ENCODE measurements around the gene TLR5.
A peak's percentile ranks its signal among the peaks of the same experiment; 100 is the strongest.

Gene TLR5

DNA sequence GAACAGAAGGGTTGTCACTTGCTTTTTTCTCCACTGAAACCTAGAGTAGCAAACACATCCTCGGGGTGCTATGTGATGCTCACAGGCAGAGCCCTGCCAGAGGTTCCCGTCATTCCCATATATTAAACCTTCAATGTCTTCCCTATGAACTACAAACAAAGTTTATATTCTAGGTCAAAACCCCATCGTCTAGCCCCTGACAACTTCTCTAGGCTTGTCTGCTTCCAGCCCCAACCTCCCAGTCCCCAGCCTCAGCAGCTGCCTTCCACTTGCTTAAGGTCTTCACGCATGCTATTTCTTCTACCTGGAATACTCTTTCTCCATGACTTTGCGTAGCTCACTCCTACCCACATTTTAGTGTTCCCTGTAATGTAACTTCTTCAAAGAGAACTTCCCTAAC, 1.9 kb upstream of the TLR5 start:
- Histone ChIP-seq H4K12ac (ENCODE audit: low read depth, low read length) (no peak overlapping the region), H3K4me1 (ENCODE audit: control insufficient read depth in 1 of 2, insufficient read depth in 2 of 2, low read length in 2 of 2) (peaks cover 3 to 15% of the 10 kb centered on the region in 2 experiments), H3K27me3 (ENCODE audit: insufficient read depth, low read length) (no peaks in the 10 kb centered on the region), H2BK120ac (ENCODE audit: insufficient read depth, low read length, poor library complexity) (no peak overlapping the region), H3K23ac (ENCODE audit: low read length) (no peak overlapping the region), H3K9me3 (ENCODE audit: insufficient read depth, low read depth, low read length) (peaks cover 5% of the 10 kb centered on the region), H3K4me2 (ENCODE audit: low read length) (no peak overlapping the region), H3K9ac (ENCODE audit: low read length) (no peak overlapping the region), H3K14ac (ENCODE audit: low read length) (no peak overlapping the region), H2BK5ac (ENCODE audit: low read depth, low read length, poor library complexity) (no peak overlapping the region), H3K79me1 (ENCODE audit: low read length) (peaks cover 3% of the 10 kb centered on the region), H2AK5ac (ENCODE audit: low read length) (no peak overlapping the region), H3K18ac (ENCODE audit: low read length) (no peak overlapping the region), H3K4me3 (ENCODE audit: low read depth, low read length) (no peak overlapping the region), H3K27ac (ENCODE audit: low read depth, low read length) (no peak overlapping the region), H2AFZ (ENCODE audit: insufficient read depth, low read length, poor library complexity) (no peak overlapping the region), H4K91ac (ENCODE audit: low read depth, low read length) (no peak overlapping the region), H4K8ac (ENCODE audit: low read depth, low read length) (no peak overlapping the region), H2BK12ac (ENCODE audit: low read length) (no peak overlapping the region), H3K4ac (ENCODE audit: low read depth, low read length) (no peak overlapping the region), H3K36me3 (ENCODE audit: control insufficient read depth in 1 of 2, insufficient read depth in 2 of 2, low read length in 2 of 2) (no peaks in the 10 kb centered on the region), H3K79me2 (ENCODE audit: control insufficient read depth, insufficient read depth, low read length, poor library complexity) (no peaks in the 10 kb centered on the region)
- no peak for DNase-seq
- no CpG with 5 or more reads among the region's 5 CpGs for WGBS (ENCODE audit: extremely low coverage, insufficient coverage, insufficient read length)

DNA sequence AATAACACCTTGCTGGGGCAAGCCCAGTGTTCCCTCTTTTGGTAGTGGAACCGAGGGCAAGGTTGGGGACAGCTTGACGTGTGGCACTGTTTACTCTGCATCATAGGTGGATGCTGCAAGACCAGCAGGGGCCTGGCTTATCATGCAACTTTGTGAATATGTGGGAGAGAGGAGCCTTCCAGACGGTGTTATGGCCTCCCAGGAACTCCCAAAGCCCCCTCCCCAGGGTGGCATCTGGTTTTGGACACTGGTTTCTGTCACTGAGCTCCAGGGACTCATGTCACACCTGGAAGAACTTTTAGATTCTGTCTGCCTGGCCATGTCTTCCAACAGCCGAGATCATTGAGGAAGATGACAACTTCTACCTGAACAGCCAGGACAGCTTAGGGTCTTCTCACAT, 1.4 kb upstream of the TLR5 start:
- Histone ChIP-seq H3K79me2 (ENCODE audit: control insufficient read depth, insufficient read depth, low read length, poor library complexity) (no peaks in the 10 kb centered on the region), H3K4me2 (ENCODE audit: low read length) (no peak overlapping the region), H3K27ac (ENCODE audit: low read depth, low read length) (no peak overlapping the region), H3K36me3 (ENCODE audit: control insufficient read depth in 1 of 2, insufficient read depth in 2 of 2, low read length in 2 of 2) (no peaks in the 10 kb centered on the region), H3K4me1 (ENCODE audit: control insufficient read depth in 1 of 2, insufficient read depth in 2 of 2, low read length in 2 of 2) (peaks cover 3 to 15% of the 10 kb centered on the region in 2 experiments), H2AK5ac (ENCODE audit: low read length) (no peak overlapping the region), H4K12ac (ENCODE audit: low read depth, low read length) (no peak overlapping the region), H2BK5ac (ENCODE audit: low read depth, low read length, poor library complexity) (no peak overlapping the region), H3K23ac (ENCODE audit: low read length) (no peak overlapping the region), H3K27me3 (ENCODE audit: insufficient read depth, low read length) (no peaks in the 10 kb centered on the region), H2AFZ (ENCODE audit: insufficient read depth, low read length, poor library complexity) (no peak overlapping the region), H4K91ac (ENCODE audit: low read depth, low read length) (no peak overlapping the region), H3K14ac (ENCODE audit: low read length) (no peak overlapping the region), H3K4ac (ENCODE audit: low read depth, low read length) (no peak overlapping the region), H4K8ac (ENCODE audit: low read depth, low read length) (no peak overlapping the region), H3K79me1 (ENCODE audit: low read length) (peaks cover 3% of the 10 kb centered on the region), H3K9me3 (ENCODE audit: insufficient read depth, low read depth, low read length) (peaks cover 5% of the 10 kb centered on the region), H3K18ac (ENCODE audit: low read length) (no peak overlapping the region), H3K9ac (ENCODE audit: low read length) (no peak overlapping the region), H2BK120ac (ENCODE audit: insufficient read depth, low read length, poor library complexity) (no peak overlapping the region), H3K4me3 (ENCODE audit: low read depth, low read length) (no peak overlapping the region), H2BK12ac (ENCODE audit: low read length) (no peak overlapping the region)
- no CpG with 5 or more reads among the region's 4 CpGs for WGBS (ENCODE audit: extremely low coverage, insufficient coverage, insufficient read length)
- DNase-seq, result no peak

DNA sequence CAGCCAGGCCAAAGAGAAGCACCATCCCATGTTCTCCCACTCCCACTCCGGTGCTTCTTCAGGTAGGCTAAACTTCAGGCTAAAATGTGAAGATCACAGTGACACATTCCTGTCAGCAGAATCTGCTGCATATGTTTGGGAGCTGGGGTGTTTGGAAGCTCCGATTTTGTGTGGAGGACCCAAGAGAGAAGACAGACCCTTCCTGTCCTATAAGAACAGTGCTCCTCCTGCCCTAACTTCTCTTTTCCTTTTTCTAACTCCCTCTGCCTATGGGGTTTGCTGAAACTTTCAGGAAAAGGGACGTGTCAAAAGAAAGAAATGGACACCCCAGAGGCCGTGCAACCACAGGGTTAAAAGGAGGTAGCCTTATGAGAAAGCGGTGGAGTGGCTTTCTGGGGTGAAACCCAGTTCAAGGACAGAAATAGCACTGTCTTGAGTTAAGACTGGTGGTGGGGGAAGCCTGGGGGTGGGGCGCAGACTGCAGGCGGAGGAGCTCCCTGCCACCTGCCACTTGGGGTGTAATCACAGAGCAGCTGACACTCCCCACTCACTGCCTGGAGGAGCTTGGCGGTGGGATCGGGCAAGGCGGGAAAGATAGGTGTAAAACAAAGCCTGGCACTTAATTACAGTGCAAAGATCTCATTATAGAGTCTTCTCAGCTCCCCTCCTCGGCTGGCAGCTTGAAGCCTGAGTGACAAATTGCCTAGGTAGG, 645 bp upstream of the TLR5 start:
- H4K91ac ChIP-seq (ENCODE audit: low read depth, low read length), result no peak overlapping the region
- no peak overlapping the region for H3K18ac ChIP-seq (ENCODE audit: low read length)
- no peak overlapping the region for H3K27ac ChIP-seq (ENCODE audit: low read depth, low read length)
- no peak overlapping the region for H3K9ac ChIP-seq (ENCODE audit: low read length)
- WGBS (ENCODE audit: extremely low coverage, insufficient coverage, insufficient read length), result no CpG with 5 or more reads among the region's 11 CpGs
- no peak overlapping the region for H2BK120ac ChIP-seq (ENCODE audit: insufficient read depth, low read length, poor library complexity)
- H2AFZ ChIP-seq (ENCODE audit: insufficient read depth, low read length, poor library complexity), result peak overlapping the region; percentile 26
- no peak overlapping the region for H3K4me3 ChIP-seq (ENCODE audit: low read depth, low read length)
- H3K4ac ChIP-seq (ENCODE audit: low read depth, low read length), result no peak overlapping the region
- H2BK12ac ChIP-seq (ENCODE audit: low read length), result no peak overlapping the region
- H4K8ac ChIP-seq (ENCODE audit: low read depth, low read length), result no peak overlapping the region
- H4K12ac ChIP-seq (ENCODE audit: low read depth, low read length), result no peak overlapping the region
- no peak overlapping the region for H2AK5ac ChIP-seq (ENCODE audit: low read length)
- H3K27me3 ChIP-seq (ENCODE audit: insufficient read depth, low read length), result no peaks in the 10 kb centered on the region
- no peaks in the 10 kb centered on the region for H3K36me3 ChIP-seq (ENCODE audit: control insufficient read depth in 1 of 2, insufficient read depth in 2 of 2, low read length in 2 of 2)
- peaks cover 3% of the 10 kb centered on the region for H3K79me1 ChIP-seq (ENCODE audit: low read length)
- no peak for DNase-seq
- H3K79me2 ChIP-seq (ENCODE audit: control insufficient read depth, insufficient read depth, low read length, poor library complexity), result no peaks in the 10 kb centered on the region
- H2BK5ac ChIP-seq (ENCODE audit: low read depth, low read length, poor library complexity), result no peak overlapping the region
- H3K9me3 ChIP-seq (ENCODE audit: insufficient read depth, low read depth, low read length), result peaks cover 5% of the 10 kb centered on the region
- H3K23ac ChIP-seq (ENCODE audit: low read length), result no peak overlapping the region
- H3K4me2 ChIP-seq (ENCODE audit: low read length), result peak overlapping the region; percentile 66
- peaks cover 3 to 15% of the 10 kb centered on the region in 2 experiments for H3K4me1 ChIP-seq (ENCODE audit: control insufficient read depth in 1 of 2, insufficient read depth in 2 of 2, low read length in 2 of 2)
- no peak overlapping the region for H3K14ac ChIP-seq (ENCODE audit: low read length)

DNA sequence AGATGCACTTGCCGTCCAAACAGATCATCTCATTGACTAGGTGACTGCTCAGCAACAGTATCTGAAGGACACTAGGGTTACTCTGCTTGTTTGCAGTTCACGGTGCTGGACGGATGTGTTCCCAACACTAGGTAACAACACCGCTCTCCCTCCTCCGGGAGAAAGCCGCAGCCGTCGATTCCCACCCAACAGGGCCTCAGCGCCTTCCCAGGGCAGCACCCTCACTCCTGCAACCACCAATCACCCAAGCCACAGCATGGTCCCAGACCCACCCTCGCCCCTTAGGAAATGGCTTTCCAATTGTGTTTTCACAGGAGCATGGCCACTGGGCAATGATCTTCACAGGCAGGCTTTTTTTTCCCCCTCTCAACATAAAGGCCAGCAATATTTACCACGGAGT, 779 bp downstream of the TLR5 start:
- Histone ChIP-seq H3K79me2 (ENCODE audit: control insufficient read depth, insufficient read depth, low read length, poor library complexity) (no peaks in the 10 kb centered on the region), H2BK120ac (ENCODE audit: insufficient read depth, low read length, poor library complexity) (no peak overlapping the region), H3K79me1 (ENCODE audit: low read length) (peaks cover 3% of the 10 kb centered on the region), H3K27ac (ENCODE audit: low read depth, low read length) (no peak overlapping the region), H4K8ac (ENCODE audit: low read depth, low read length) (no peak overlapping the region), H3K14ac (ENCODE audit: low read length) (no peak overlapping the region), H3K4me1 (ENCODE audit: control insufficient read depth in 1 of 2, insufficient read depth in 2 of 2, low read length in 2 of 2) (peaks cover 3 to 15% of the 10 kb centered on the region in 2 experiments), H3K18ac (ENCODE audit: low read length) (no peak overlapping the region), H3K36me3 (ENCODE audit: control insufficient read depth in 1 of 2, insufficient read depth in 2 of 2, low read length in 2 of 2) (no peaks in the 10 kb centered on the region), H3K27me3 (ENCODE audit: insufficient read depth, low read length) (no peaks in the 10 kb centered on the region), H4K91ac (ENCODE audit: low read depth, low read length) (no peak overlapping the region), H2BK5ac (ENCODE audit: low read depth, low read length, poor library complexity) (no peak overlapping the region), H2AFZ (ENCODE audit: insufficient read depth, low read length, poor library complexity) (no peak overlapping the region), H3K23ac (ENCODE audit: low read length) (no peak overlapping the region), H3K4me2 (ENCODE audit: low read length) (peak overlapping the region; percentile 66), H2AK5ac (ENCODE audit: low read length) (no peak overlapping the region), H3K4me3 (ENCODE audit: low read depth, low read length) (no peak overlapping the region), H3K4ac (ENCODE audit: low read depth, low read length) (no peak overlapping the region), H3K9ac (ENCODE audit: low read length) (no peak overlapping the region), H3K9me3 (ENCODE audit: insufficient read depth, low read depth, low read length) (peaks cover 2% of the 10 kb centered on the region), H2BK12ac (ENCODE audit: low read length) (no peak overlapping the region), H4K12ac (ENCODE audit: low read depth, low read length) (no peak overlapping the region)
- DNase-seq, result no peak
- WGBS (ENCODE audit: extremely low coverage, insufficient coverage, insufficient read length), result no CpG with 5 or more reads among the region's 11 CpGs

All from trophoblast cell (in vitro differentiated cells and primary cell).